Psoas muscle (tissue), 8 donors: ENCODE measurements around the gene SNRNP200. TPM values are rescaled to one million over a fixed set of nuclear protein-coding genes. Genes with fewer than 3 reads are reported as not detected.

Experiments used
- ATAC-seq, 4 donors: fragments of 200-7000 bp; cut with Tn5 transposase; one replicate each; pipeline ENCODE4 v1.9.1; 2020; ENCODE audit warnings: moderate library complexity in 3 of 4, mild to moderate bottlenecking in 2 of 4
- DNase-seq, 2 donors: peaks; one replicate each; pipeline ENCODE4 v3.0.0-alpha.2; 2020
- H3K27ac ChIP-seq: fragments of 200-600 bp; one replicate; pipeline ENCODE4 v1.8.0; 2022
- H3K27me3 ChIP-seq, 3 donors: fragments of 200-600 bp in 1 of 3; one replicate each; pipeline versions ENCODE4 v1.6.1 to v1.8.0; 2013 to 2022; ENCODE audit warnings: low read length in 2 of 3, mild to moderate bottlenecking in 2 of 3, moderate library complexity in 1 of 3; ENCODE audit not compliant: insufficient read depth in 3 of 3
- H3K36me3 ChIP-seq, 2 donors: fragments of 200-600 bp in 1 of 2; one replicate each; pipeline versions ENCODE4 v1.6.1 to v1.8.0; 2013 to 2022; ENCODE audit warnings: low read depth in 1 of 2, mild to moderate bottlenecking in 1 of 2, moderate library complexity in 1 of 2; ENCODE audit not compliant: insufficient read depth in 1 of 2
- H3K4me1 ChIP-seq: fragments of 200-600 bp; one replicate; pipeline ENCODE4 v1.8.0; 2022
- H3K4me3 ChIP-seq: fragments of 200-600 bp; one replicate; pipeline ENCODE4 v1.8.0; 2022; ENCODE audit warnings: mild to moderate bottlenecking
- H3K9me3 ChIP-seq: fragments of 200-600 bp; one replicate; pipeline ENCODE4 v1.8.0; 2022
- WGBS, 3 donors: extraction: QIAGEN DNeasy Blood & Tissue Kit; methylation state at CpG; one replicate each; pipeline versions ENCODE4 v1.1.6 to v1.1.7; 2013; 5-methylcytosine and 5-hydroxymethylcytosine counted together
- intact Hi-C, 2 donors: fragments of 100-400 bp; cut with DNase I; formaldehyde crosslinking; loops; one replicate each; pipeline versions ENCODE4 v1.11.0 to v1.14.2; 2022
- polyA plus RNA-seq, 3 donors: library from polyadenylated mRNA; stranded (reverse); fragments of 200-250 nt; gene quantifications; one replicate each; pipeline ENCODE4 v1.2.3, GENCODE V29; 2013
- total RNA-seq, 4 donors: library from RNA; stranded (reverse); fragmentation: NEBNext Ultra II Directional in 2 of 4; extraction: Animal tissue kit (Norgen Biotek cat#: 25700) in 2 of 4; gene quantifications; one replicate each; pipeline versions ENCODE4 v1.2.1 to v1.2.4, GENCODE V29; 2021 to 2023
- TF ChIP-seq, protein P1 (sequence below): fragments of 200-600 bp; IDR thresholded peaks from one replicate; pipeline ENCODE4 v1.8.0; 2022; ENCODE audit warnings: antibody characterized with exemption
- donor health status: healthy with polysubstance abuse.
- donor health status: DM: no; HTN: no; CAD: no; lungs with moderate emphysema.
- donor health status: Bipolar disorder and iron deficiency.
- donor health status: healthy.
- donor health status: DM: yes; HTN: yes; CAD: no.
- donor health status: DM: no; HTN: no; CAD: no.
- donor health status: DM: no; HTN: no; CAD: no.
- donor health status: DM: yes; HTN: yes; CAD: no.

SNRNP200 gene
- total and polyA plus RNA-seq, 7 donors, result 47.6 to 83.1 (median 73.7) TPM

DNA sequence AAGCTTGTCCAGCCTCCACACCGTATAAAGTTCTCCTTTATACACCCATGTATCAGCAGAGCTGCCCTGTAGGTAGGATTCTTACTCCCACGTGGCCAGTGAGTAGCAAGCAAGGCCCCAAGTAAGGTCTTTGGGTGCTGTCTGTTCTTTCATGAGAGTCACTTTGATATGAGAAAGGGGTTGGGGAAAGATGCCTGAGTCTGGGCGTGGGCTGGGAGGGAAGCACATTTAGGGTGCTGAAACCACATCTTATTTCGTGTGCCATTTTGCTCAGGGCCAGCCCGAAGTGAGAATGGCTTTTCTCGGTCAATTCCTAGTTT lies 19.3 kb upstream of the SNRNP200 start:
- H3K27me3 ChIP-seq, result peaks cover 0 to 61% (median 20%) of the 10 kb centered on the region in 3 donors
- intact Hi-C loops, result no loop called here
- H3K9me3 ChIP-seq, result no peaks in the 10 kb centered on the region
- no peak for DNase-seq
- WGBS, 3 donors, result 39 to 40% (median 40%) methylated on average over 6 of the region's 6 CpGs
- no peak for ATAC-seq
- no peak overlapping the region for H3K27ac ChIP-seq
- H3K36me3 ChIP-seq, result no peaks in the 10 kb centered on the region
- peak overlapping the region; percentile 71 for H3K4me3 ChIP-seq
- no peaks in the 10 kb centered on the region for H3K4me1 ChIP-seq
- TF ChIP-seq, protein P1, sequence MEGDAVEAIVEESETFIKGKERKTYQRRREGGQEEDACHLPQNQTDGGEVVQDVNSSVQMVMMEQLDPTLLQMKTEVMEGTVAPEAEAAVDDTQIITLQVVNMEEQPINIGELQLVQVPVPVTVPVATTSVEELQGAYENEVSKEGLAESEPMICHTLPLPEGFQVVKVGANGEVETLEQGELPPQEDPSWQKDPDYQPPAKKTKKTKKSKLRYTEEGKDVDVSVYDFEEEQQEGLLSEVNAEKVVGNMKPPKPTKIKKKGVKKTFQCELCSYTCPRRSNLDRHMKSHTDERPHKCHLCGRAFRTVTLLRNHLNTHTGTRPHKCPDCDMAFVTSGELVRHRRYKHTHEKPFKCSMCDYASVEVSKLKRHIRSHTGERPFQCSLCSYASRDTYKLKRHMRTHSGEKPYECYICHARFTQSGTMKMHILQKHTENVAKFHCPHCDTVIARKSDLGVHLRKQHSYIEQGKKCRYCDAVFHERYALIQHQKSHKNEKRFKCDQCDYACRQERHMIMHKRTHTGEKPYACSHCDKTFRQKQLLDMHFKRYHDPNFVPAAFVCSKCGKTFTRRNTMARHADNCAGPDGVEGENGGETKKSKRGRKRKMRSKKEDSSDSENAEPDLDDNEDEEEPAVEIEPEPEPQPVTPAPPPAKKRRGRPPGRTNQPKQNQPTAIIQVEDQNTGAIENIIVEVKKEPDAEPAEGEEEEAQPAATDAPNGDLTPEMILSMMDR, result no peak

DNA sequence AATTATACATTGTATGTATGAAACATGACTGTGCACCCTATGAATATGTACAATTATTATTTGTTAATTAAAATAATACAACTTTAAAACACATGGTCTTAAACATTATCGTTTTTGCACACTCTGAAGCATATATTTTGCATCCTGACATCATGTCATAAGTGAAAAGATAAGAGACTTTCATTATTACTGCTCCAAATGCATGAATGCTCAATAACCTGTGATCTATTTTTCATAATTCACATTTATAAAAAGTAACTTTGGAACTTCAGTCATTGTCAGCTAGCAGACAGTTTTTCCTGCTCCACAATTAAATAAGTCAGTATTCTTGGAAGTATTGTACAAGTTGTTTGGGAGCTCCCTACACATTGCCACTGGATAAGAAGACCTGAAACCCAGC lies 18.5 kb upstream of the SNRNP200 start:
- DNase-seq (no peak), ATAC-seq (no peak)
- H3K36me3 ChIP-seq, result no peaks in the 10 kb centered on the region
- intact Hi-C loops, result no loop called here
- WGBS, 3 donors, result 91 to 98% (median 95%) methylated on average over 1 of the region's 1 CpG
- H3K9me3 ChIP-seq, result no peaks in the 10 kb centered on the region
- TF ChIP-seq, protein P1, result no peak
- H3K27me3 ChIP-seq, result peaks cover 0 to 69% (median 20%) of the 10 kb centered on the region in 3 donors
- no peak overlapping the region for H3K4me3 ChIP-seq
- no peaks in the 10 kb centered on the region for H3K4me1 ChIP-seq
- no peak overlapping the region for H3K27ac ChIP-seq

DNA sequence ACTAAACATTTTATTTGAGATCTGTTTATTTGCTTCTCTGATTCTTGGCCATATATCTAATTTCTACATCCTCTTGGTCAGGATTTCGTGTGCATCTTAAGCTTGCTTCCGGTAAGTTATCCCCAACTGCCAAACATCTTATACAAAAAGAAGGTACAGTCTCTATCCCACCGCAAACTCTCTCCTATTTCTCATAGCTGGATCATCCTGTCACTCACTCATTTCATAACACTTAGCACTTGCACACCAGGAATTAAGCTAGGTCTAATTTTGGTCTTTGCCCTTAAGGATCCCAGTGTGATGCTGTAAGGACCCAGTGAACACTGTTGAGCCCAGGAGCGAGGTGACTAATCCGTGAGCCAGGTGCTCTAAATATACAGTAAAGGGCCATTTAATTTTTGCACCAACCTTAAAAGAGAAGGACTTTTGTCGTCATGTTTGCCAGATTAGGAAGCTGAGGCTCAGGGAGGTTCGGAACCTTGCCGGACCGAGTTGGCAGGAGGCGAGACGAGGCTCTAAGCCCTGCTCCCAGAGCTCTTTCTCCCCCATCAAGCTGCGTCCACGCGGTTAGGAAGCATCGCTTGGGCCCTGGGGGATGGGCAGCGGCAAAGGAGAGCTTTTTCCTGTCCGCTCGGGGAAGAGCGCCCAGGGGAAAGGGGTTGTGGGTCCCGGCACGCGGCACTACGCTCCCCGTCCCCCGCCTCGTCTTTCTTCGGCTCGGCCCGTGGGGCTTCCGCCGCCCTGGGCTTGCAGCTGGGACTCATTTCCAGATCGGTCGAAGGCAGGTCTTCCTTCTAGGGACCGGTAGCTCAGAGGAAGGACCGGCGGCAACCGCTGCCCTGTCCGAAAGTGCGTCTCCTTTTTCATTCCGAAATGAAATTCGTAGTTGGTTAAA lies 15.6 kb upstream of the SNRNP200 start:
- Histone ChIP-seq H3K27ac (no peak overlapping the region), H3K27me3 (peaks cover 0 to 72% (median 20%) of the 10 kb centered on the region in 3 donors), H3K4me3 (peak overlapping the region; percentile 68), H3K36me3 (no peaks in the 10 kb centered on the region), H3K9me3 (no peaks in the 10 kb centered on the region), H3K4me1 (no peaks in the 10 kb centered on the region)
- TF ChIP-seq, protein P1, result no peak
- 5 to 6% (median 6%) methylated on average over 40 to 41 of the region's 41 CpGs for WGBS, 3 donors
- ATAC-seq (peak; percentile 47 to 71 (median 50)), DNase-seq (peak; percentile 23 to 65)
- intact Hi-C loops, result no loop called here

DNA sequence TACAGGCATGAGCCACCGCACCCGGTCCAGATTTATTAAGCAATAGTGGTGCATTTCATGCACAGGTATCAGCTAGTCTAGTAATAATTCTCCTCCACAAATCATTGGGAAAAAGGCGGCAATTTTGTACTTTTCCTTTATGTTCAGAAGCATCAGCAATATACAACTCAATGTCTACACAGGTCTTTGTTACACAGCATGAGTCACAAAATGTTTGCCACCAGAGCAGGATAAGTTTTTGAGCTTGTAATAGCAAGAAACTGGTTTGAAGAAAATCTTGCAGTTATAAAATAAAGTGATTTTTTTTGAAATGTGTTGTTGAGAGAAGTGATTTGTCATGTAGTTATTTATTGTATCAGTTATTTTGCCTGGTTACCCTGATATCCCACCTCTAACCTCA lies 15.0 kb upstream of the SNRNP200 start:
- Histone ChIP-seq H3K27ac (no peak overlapping the region), H3K4me3 (peak overlapping the region; percentile 68), H3K27me3 (peaks cover 0 to 65% (median 14%) of the 10 kb centered on the region in 3 donors), H3K36me3 (no peaks in the 10 kb centered on the region), H3K9me3 (no peaks in the 10 kb centered on the region), H3K4me1 (no peaks in the 10 kb centered on the region)
- WGBS, 3 donors, result 86 to 93% (median 92%) methylated on average over 3 of the region's 3 CpGs
- TF ChIP-seq, protein P1, result no peak
- intact Hi-C loops, result no loop called here
- no peak for DNase-seq
- ATAC-seq, result no peak
